Activated CD4-positive, alpha-beta T cell treated with anti-CD3 and anti-CD28 coated beads, Interleukin-2, amount 10 ng/mL, durations not matched to agents 7 days and 5 days (primary cell): ENCODE measurements around the gene C2CD4C. TPM values are rescaled to one million over a fixed set of nuclear protein-coding genes. Genes with fewer than 3 reads are reported as not detected.
"Not testable (repeated sequence)": the region's sequence is repeated elsewhere in the genome, so short reads cannot be mapped to it uniquely, and the experiment has no call there.

Source experiments
- CTCF ChIA-PET: fragments of 350-600 bp; sonication (Branson Sonifier 250); formaldehyde crosslinking; loops from one replicate; lab custom pipeline; 2021; ENCODE audit warnings: antibody characterized with exemption; lab: Charles Lee
- POLR2A ChIA-PET: fragments of 350-600 bp; sonication (Branson Sonifier 250); formaldehyde crosslinking; loops from one replicate; lab custom pipeline; 2021; ENCODE audit warnings: antibody characterized with exemption; lab: Charles Lee
- DNase-seq: peaks from one replicate; pipeline ENCODE4 v3.0.0-alpha.2; 2020
- H3K27ac Mint-ChIP-seq: one replicate; pipeline ENCODE4 v1.8.0; 2021; ENCODE audit warnings: mild to moderate bottlenecking, moderate library complexity, mixed read lengths
- H3K27me3 Mint-ChIP-seq: one replicate; pipeline ENCODE4 v1.8.0; 2021; ENCODE audit warnings: mixed read lengths
- H3K36me3 Mint-ChIP-seq: one replicate; pipeline ENCODE4 v1.8.0; 2021; ENCODE audit warnings: low read depth, mixed read lengths
- H3K4me1 Mint-ChIP-seq: one replicate; pipeline ENCODE4 v1.8.0; 2021; ENCODE audit warnings: mixed read lengths
- H3K4me3 Mint-ChIP-seq: one replicate; pipeline ENCODE4 v1.8.0; 2021; ENCODE audit warnings: mild to moderate bottlenecking, moderate library complexity, mixed read lengths
- H3K9me3 Mint-ChIP-seq: one replicate; pipeline ENCODE4 v1.8.0; 2021; ENCODE audit warnings: mixed read lengths
- total RNA-seq, 2 experiments: library from RNA; stranded (reverse); gene quantifications; one replicate each; pipeline ENCODE4 v1.2.3, GENCODE V29; 2021

Gene C2CD4C
- total RNA-seq, 2 experiments from 2014 or later = not detected

DNA sequence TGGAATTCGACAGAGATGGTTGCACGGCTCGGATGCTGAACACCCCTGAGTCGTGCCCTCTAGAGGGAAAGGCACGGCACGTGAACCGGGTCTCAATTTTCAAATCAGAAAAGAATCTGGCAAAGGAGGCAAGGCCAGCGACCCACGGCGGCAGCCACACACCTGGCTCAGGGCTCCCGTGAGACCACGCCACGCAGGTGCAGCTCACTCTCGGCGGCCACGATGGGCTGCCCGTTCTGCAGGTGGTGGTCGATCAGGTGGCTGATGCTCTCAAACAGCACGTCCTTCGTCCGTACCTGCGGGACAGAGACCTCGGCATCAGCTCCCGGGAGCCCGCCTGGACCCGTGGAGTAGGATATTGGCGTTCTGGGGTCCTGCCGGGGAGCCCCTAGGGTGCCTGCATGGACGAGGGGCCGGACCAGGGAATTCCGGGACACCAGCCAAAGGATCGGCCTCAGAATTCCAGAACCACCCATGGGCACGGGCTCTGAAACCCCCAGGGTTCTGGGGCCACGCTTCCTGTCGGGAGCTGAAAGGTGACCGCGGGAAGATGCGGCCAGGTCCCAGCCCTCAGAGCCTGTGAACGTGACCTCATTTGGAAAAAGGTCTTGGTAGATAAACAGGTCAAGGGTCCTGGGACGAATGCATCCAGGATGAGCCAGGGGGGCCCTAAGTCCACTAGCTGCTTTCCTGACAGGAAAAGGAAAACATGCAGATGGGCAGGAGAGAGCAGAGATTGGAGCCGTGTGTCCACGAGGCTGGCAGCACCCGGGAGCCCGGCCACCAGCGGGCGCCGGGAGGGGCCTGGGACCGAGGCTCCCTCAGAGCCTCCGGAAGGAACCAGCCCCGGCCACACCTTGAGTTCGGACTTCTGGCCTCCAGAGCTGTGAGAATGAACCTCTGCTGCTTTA is 10.1 kb upstream of the C2CD4C start:
- CTCF ChIA-PET = no interaction called here
- H3K4me1 Mint-ChIP-seq = no peaks in the 10 kb centered on the region
- no peaks in the 10 kb centered on the region for H3K27me3 Mint-ChIP-seq
- DNase-seq = no peak
- no peak overlapping the region for H3K27ac Mint-ChIP-seq
- POLR2A ChIA-PET = interaction anchor here (0.7 kb wide), 1 partner anchor 65 kb away, joined by 3 read pairs; no protein-coding TSS in a partner anchor
- no peaks in the 10 kb centered on the region for H3K36me3 Mint-ChIP-seq
- no peaks in the 10 kb centered on the region for H3K9me3 Mint-ChIP-seq
- no peak overlapping the region for H3K4me3 Mint-ChIP-seq

DNA sequence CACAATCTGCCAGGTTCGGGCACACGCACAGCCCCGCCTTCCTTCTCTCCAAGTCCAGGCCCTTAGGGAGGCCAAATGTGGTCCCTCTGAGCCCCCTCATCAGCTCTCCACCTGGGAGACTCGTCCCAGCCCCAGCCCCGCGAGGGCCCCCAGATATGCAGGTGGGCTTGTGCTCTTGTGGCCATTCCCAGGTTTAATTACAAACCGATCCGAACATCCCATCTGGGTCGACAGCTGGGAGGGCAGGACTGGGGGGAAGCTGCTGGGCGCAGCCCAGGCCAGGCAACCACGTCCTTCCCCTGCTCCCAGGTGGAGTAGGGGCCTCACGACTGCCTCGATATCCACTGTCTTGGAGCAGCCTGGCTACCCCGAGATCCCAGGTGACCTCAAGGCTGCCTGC is 7.5 kb upstream of the C2CD4C start:
- POLR2A ChIA-PET = no interaction called here
- no peaks in the 10 kb centered on the region for H3K27me3 Mint-ChIP-seq
- H3K4me3 Mint-ChIP-seq = no peak overlapping the region
- CTCF ChIA-PET = interaction anchor here (0.6 kb wide), 1 partner anchor 190 kb away, joined by 3 read pairs; no protein-coding TSS in a partner anchor
- H3K36me3 Mint-ChIP-seq = no peaks in the 10 kb centered on the region
- H3K9me3 Mint-ChIP-seq = no peaks in the 10 kb centered on the region
- DNase-seq = no peak
- H3K27ac Mint-ChIP-seq = no peak overlapping the region
- no peaks in the 10 kb centered on the region for H3K4me1 Mint-ChIP-seq

DNA sequence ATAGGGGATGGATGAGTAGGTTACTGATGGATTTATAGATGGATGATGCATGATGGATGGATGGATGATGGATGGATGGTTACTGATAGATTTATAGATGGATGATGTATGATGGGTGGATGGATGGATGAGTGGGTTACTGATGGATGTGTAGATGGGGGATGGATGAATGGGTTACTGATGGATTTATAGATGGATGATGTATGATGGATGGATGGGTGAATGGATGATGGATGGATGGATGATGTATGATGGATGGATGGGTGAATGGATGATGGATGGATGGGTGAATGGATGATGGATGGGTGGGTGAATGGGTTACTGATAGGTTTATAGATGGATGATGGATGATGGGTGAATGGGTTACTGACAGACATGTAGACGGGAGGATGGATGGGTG is 6.3 kb upstream of the C2CD4C start:
- no peak for DNase-seq
- H3K27me3 Mint-ChIP-seq = no peaks in the 10 kb centered on the region
- no peak overlapping the region for H3K4me3 Mint-ChIP-seq
- H3K36me3 Mint-ChIP-seq = no peaks in the 10 kb centered on the region
- POLR2A ChIA-PET = no interaction called here
- CTCF ChIA-PET = no interaction called here
- H3K9me3 Mint-ChIP-seq = no peaks in the 10 kb centered on the region
- H3K4me1 Mint-ChIP-seq = no peaks in the 10 kb centered on the region
- H3K27ac Mint-ChIP-seq = no peak overlapping the region

DNA sequence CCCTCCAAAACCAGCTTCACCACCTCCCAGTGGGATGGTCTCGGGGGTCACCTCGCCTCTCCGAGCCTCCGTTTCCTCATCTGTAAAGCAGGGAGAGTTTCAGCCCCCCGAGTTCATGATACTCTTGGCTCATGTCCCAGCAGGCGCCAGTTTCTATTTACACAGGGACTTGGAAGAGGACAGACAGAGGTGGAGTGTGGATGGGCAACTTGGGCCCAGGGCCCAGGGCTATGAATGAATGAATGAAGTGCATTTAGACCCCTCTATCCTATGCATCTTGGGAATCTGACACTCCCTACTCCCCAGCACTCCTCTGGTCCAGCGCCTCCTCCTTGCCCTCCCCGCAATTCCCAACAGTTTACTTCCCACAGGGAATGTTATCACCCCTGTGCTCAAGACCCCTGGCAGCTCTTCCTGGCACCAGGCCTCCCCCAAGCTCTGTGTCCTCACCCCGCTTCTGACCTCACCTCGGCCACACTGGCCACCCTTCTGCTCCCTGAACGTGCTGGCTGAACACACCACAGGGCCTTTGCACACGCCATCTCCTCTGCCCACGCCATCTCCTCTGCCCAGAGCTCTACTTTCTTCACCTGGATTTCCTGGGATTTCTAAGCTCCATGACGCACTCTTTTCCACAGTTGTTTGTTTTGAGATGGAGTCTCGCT is 4.9 kb upstream of the C2CD4C start:
- Mint-ChIP-seq H3K9me3 (no peaks in the 10 kb centered on the region), H3K4me3 (no peak overlapping the region), H3K4me1 (peaks cover 5% of the 10 kb centered on the region), H3K27me3 (peaks cover 6% of the 10 kb centered on the region), H3K27ac (no peak overlapping the region), H3K36me3 (no peaks in the 10 kb centered on the region)
- DNase-seq = no peak
- CTCF ChIA-PET = no interaction called here
- POLR2A ChIA-PET = no interaction called here

- Mint-ChIP-seq H3K4me1 (peaks cover 5% of the 10 kb centered on the region), H3K36me3 (no peaks in the 10 kb centered on the region), H3K4me3 (no peak overlapping the region), H3K27ac (no peak overlapping the region), H3K9me3 (no peaks in the 10 kb centered on the region), H3K27me3 (peaks cover 6% of the 10 kb centered on the region)
- POLR2A ChIA-PET = no interaction called here
- DNase-seq = no peak
- CTCF ChIA-PET = interaction anchor here (0.6 to 0.7 kb wide), 2 partner anchors 50 to 73 kb away, joined by 3 read pairs; no protein-coding TSS in a partner anchor
Measured at GRCh38 chr19:412356-413355, 3.7 kb upstream of the C2CD4C start.

GRCh38 chr19:411723-412355 is 2.9 kb upstream of the C2CD4C start:
- peaks cover 6% of the 10 kb centered on the region for H3K27me3 Mint-ChIP-seq
- H3K9me3 Mint-ChIP-seq = no peaks in the 10 kb centered on the region
- no peak overlapping the region for H3K4me3 Mint-ChIP-seq
- ChIA-PET POLR2A (no interaction called here), CTCF (no interaction called here)
- H3K36me3 Mint-ChIP-seq = no peaks in the 10 kb centered on the region
- peaks cover 5% of the 10 kb centered on the region for H3K4me1 Mint-ChIP-seq
- H3K27ac Mint-ChIP-seq = no peak overlapping the region
- no peak for DNase-seq

DNA sequence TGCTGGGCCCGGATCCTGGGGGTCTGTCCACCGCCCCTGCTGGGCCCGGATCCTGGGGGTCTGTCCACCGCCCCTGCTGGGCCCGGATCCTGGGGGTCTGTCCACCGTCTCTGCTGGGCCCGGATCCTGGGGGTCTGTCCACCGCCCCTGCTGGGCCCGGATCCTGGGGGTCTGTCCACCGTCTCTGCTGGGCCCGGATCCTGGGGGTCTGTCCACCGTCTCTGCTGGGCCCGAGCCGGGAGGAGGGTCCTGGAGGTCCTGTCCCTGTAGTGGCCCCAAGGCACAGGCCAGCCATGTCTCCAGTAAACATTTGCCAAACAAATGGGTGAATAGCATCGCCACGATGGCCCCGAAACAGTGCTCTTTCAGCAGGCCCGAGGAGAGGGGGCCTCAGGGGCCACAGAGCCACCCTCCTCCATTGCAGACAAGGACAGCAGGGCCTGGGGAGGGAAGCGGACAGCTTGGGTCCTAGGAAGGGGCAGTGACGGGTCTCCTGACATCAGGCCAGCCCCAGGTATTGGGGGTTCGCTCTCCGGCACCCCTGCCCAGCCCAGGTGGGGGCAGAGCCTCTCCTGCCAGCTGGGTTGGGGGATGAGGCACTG is 2.3 kb upstream of the C2CD4C start:
- DNase-seq, H3K36me3 Mint-ChIP-seq, H3K27me3 Mint-ChIP-seq, H3K27ac Mint-ChIP-seq, CTCF ChIA-PET, H3K9me3 Mint-ChIP-seq, H3K4me1 Mint-ChIP-seq, POLR2A ChIA-PET, H3K4me3 Mint-ChIP-seq: not testable (repeated sequence)

- H3K27me3 Mint-ChIP-seq = peaks cover 6% of the 10 kb centered on the region
- H3K4me1 Mint-ChIP-seq = peaks cover 5% of the 10 kb centered on the region
- no peaks in the 10 kb centered on the region for H3K36me3 Mint-ChIP-seq
- no peak overlapping the region for H3K4me3 Mint-ChIP-seq
- CTCF ChIA-PET = interaction anchor here (1.2 kb wide), 1 partner anchor 96 kb away, joined by 3 read pairs; no protein-coding TSS in a partner anchor
- no peaks in the 10 kb centered on the region for H3K9me3 Mint-ChIP-seq
- H3K27ac Mint-ChIP-seq = no peak overlapping the region
- DNase-seq = no peak
- POLR2A ChIA-PET = no interaction called here
Measured at GRCh38 chr19:410243-410781, 1.4 kb upstream of the C2CD4C start.

DNA sequence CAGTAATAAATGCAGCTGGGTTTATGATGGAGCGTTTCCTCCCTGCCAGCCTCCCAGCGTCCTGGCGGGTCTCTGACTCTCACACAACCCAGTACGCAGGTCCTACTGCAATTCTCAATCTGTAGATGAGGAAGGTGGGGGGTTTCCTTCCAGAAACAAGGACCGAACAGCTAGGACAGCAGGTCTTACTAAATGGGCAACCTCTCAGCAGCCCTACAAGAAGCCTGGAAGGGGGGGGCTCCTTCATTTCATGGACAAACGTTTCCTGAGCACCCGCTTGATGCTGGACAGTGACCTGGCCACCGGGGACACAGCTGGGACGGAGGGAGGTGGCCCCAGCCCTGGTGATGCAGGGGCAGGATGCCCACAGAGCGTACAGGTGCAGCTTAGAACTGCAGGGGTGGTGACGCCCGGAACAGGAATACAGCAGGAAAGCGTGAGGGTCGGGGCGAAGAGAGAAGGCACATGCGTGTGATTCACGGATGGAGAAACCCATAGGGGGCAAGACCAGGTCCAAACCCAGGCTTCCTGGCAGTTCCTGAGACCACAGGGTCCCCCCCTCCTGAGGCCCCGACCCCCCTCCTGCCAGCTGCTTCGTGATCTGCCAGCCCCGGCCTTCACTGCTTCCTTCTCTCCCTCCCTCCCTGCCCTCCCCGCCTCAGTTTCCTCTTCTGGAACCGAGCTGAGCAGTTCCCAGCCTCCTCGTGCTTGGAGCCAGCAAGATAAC is 732 bp upstream of the C2CD4C start:
- no peak for DNase-seq
- no peaks in the 10 kb centered on the region for H3K9me3 Mint-ChIP-seq
- peaks cover 6% of the 10 kb centered on the region for H3K27me3 Mint-ChIP-seq
- H3K27ac Mint-ChIP-seq = peak overlapping the region; percentile 9
- ChIA-PET CTCF (interaction anchor here (1.2 kb wide), 1 partner anchor 97 kb away, joined by 3 read pairs; no protein-coding TSS in a partner anchor), POLR2A (no interaction called here)
- H3K4me3 Mint-ChIP-seq = peak overlapping the region; percentile 49
- peaks cover 5% of the 10 kb centered on the region for H3K4me1 Mint-ChIP-seq
- no peaks in the 10 kb centered on the region for H3K36me3 Mint-ChIP-seq

DNA sequence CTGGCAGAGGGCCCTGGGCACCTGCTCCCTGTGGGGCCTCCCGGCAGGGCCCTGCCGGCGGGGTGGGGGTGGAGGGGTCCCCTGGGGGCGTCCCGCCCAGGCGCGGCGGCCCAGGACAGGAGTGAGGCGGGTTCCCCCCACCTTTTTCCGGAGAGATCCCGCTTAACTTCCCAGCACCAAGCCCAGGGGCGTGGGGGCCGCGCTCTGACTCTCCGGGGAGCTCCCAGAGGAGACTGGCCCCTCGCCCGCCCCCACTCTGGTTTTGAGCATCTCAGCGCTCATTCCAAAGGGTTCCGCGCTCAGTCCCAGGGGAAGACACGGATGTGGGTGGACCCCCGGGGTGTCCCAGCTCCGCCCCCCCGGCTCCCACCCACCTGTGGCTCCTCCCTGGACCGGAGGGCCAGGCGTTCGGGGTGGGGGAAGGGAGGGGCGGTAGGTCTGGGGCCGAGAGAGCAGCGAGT is 476 bp downstream of the C2CD4C start:
- Mint-ChIP-seq H3K36me3 (no peaks in the 10 kb centered on the region), H3K4me3 (no peak overlapping the region), H3K27ac (no peak overlapping the region), H3K9me3 (no peaks in the 10 kb centered on the region), H3K27me3 (peaks cover 6% of the 10 kb centered on the region), H3K4me1 (peaks cover 5% of the 10 kb centered on the region)
- POLR2A ChIA-PET = no interaction called here
- CTCF ChIA-PET = no interaction called here
- DNase-seq = no peak
